LNCAP (cell line): Measurements from ENCODE around the gene CDC7.

ENCODE experiments used
- CTCF ChIP-seq: fragments of 450-650 bp; IDR thresholded peaks from 2 replicates; pipeline ENCODE4 v1.5.1; 2017; ENCODE audit warnings: mild to moderate bottlenecking

Gene CDC7

GRCh38 chr1:91503332-91503900, 2.8 kb downstream of the CDC7 start:
- no peak for TF ChIP-seq CTCF

DNA sequence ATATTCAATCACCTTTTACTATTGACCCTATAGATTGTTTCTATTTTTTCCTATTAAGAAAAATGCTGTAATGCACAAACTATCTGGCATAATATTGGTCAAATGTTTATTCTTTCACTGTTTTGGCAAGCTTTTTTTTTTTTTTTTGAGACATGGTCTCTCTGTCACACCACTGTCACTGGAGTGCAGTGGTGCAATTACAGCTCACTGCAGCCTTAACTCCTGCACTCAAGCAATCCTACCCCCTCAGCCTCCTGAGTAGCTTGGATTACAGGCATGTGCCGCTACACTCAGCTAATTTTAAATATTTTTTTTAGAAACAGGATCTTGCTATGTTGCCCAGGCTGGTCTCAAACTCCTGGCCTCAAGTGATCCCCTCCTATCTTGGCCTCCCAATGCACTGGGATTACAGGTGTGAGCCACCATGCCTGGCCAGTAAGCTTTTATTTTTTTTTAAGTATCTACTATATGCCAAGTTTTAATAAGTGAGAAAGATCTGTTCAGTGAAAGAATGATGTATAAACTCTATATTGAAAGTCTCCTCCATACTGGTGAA, 3.4 kb downstream of the CDC7 start:
- no peak for TF ChIP-seq CTCF

- no peak for TF ChIP-seq CTCF
Measured at GRCh38 chr1:91505086-91505485, 4.4 kb downstream of the CDC7 start.

DNA sequence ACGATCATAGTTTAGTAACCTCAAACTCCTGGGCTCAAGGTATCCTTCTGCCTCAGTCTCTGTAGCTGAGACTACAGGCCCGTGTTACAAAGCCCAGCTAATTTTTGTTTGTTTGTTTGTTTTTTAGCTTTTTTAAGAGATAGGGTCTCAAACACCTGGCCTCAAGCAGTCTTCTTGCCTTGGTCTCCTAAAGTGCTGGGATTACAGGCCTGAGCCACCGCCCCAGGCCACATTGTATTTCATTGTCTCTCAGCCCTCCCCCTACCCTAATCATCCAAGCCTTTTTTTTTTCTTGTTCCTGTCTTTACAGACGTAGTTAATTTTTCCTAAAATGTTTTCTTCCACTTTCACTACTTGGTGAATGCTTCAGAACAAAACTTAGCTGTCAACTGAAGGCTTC, 5.4 kb downstream of the CDC7 start:
- TF ChIP-seq CTCF: no peak

DNA sequence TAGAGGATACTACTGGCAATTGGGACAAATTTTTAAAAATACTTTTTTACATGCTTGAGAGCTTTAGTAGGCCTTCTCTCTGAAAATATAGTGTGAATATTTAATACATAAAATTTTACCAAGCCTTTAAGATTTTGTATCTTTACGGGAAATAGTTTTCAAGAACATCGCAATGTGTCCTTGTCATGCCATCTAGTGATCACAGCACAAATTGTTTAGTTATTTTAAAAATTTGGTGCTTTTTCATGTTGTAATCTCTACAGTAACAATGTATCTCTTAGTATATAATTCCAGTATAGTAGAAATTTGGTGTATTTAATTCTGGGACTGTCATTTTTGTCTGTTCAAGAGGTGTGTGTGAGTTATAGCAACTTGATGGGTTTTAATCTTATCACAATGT, 6.7 kb downstream of the CDC7 start:
- TF ChIP-seq CTCF: 0 out of 2 replicates have a peak, but pooled peaks have one; percentile 21

GRCh38 chr1:91510754-91511153, 10.1 kb downstream of the CDC7 start:
- TF ChIP-seq CTCF: no peak

- TF ChIP-seq CTCF: peak; percentile 64
Measured at GRCh38 chr1:91511386-91511785, 10.7 kb downstream of the CDC7 start.

GRCh38 chr1:91513160-91513559, 12.5 kb downstream of the CDC7 start:
- TF ChIP-seq CTCF: peak; percentile 24; the same call in 1 of the 2 replicates
